HG02763 (cell line): ENCODE results near the gene PPM1E.

Experiments used
- ATAC-seq: cut with Tn5 transposase; IDR thresholded peaks from one replicate; pipeline ENCODE4 v1.9.1; 2021; ENCODE audit warnings: mild to moderate bottlenecking, moderate library complexity; ENCODE audit not compliant: unreplicated experiment

The PPM1E gene

DNA sequence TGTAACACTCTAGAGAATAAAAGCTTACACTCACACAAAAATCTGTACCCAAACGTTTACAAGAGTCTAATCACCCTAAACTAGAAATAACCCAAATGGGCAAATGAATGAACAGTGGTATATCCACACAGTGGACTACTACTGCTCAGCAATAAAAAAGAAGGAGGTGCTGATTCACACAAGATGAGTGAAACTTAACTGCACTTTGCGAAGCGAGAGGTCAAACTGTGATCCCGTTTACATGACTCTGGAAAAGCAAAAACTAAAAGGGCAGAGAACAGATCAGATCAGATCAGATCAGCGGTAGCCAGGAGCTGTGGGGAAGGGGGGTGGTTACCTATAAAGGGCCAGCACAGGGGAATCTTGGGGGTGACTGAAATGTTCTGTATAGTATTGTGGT is 237.7 kb downstream of the PPM1E start:
- no peak for ATAC-seq

DNA sequence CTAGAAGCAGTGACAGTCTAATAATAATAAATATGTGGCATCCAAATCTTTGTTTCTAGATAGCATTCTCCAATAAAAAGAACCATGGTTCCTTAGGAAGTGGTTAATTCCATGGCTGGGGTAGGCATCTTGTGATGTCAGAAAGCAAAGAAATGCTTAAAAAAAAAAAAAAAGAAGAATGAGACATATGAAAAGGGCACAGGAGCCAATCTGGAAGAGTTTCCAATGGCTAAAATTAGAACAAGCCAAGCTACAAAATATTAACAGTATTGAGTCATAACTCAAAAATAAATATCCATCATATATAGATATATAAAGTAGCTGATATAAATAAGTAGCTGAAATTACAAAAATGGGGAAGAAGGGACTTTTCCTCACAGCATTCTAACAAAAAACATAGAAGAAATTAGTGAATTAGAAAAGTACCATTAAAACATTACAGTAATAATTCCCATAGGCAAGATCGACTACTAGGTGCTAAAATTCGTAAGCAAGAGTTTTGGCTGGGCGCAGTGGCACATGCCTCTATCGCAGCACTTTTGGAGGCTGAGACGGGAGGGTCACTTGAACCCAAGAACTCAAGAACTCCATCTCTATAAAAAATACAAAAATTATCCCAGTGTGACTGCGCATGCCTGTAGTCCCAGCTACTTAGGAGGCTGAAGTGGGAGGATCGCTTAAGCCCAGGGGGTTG is 239.7 kb downstream of the PPM1E start:
- ATAC-seq: no peak

- ATAC-seq: no peak
Measured at GRCh38 chr17:58996968-58997367, 241.3 kb downstream of the PPM1E start.

DNA sequence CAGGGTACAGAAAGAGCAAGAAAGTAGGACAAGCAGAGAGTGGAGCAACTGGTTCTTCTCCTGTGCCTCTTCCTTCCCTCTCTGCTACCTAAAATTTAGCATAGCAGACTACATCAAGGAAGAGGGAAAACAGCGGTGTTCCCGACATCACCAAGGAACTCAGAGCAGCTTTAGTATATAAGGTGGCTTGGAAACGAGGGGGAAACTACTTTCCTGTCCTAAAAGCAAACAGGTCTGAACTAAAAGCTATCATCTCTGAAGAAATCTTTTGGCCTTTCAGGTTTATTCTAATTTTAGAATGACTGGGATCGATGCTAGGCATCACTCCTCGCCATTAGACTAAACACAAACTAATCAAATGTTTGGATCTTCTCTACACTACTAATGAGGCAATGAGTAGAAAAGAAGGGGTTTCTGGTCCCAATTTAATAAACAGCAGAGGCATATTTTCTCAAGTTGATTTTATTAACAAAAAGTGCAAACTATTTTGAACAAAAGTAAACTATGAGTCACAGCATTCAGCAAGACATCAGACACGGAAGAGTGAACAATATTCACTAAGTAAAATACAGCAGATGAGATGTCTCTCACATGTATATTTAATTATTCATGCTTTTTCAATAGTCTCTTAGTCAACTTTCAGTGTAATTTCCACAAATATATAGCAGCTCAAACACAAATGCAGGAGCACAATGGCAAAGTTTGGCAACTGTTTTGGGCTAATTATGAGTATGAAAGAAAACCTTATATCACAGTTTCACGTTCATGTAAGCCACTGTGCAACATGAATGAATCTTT is 242.3 kb downstream of the PPM1E start:
- ATAC-seq: no peak

GRCh38 chr17:58998871-58999270 is 243.2 kb downstream of the PPM1E start:
- ATAC-seq: no peak

GRCh38 chr17:58999500-58999899 is 243.8 kb downstream of the PPM1E start:
- no peak for ATAC-seq

GRCh38 chr17:59000022-59000421 is 244.4 kb downstream of the PPM1E start:
- no peak for ATAC-seq

- ATAC-seq: peak; percentile 90
Measured at GRCh38 chr17:59001158-59001814, 245.6 kb downstream of the PPM1E start.

DNA sequence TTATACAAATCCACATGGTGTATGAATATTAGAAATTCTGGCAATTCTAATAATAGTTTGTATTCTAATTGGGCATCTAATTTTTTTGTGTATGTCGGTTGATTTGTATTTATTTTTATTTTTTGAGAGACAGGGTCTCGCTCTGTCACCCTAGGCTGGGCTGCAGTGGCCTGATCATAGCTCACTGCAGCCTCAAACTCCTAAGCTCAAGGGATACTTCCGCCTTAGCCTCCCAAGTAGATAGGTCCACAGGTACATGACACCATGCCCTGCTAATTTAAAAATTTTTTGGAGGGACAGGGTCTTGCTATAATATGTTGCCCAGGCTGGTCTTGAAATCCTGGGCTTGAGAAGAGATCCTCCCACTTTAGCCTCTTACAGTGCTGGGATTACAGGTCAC is 246.5 kb downstream of the PPM1E start:
- no peak for ATAC-seq

DNA sequence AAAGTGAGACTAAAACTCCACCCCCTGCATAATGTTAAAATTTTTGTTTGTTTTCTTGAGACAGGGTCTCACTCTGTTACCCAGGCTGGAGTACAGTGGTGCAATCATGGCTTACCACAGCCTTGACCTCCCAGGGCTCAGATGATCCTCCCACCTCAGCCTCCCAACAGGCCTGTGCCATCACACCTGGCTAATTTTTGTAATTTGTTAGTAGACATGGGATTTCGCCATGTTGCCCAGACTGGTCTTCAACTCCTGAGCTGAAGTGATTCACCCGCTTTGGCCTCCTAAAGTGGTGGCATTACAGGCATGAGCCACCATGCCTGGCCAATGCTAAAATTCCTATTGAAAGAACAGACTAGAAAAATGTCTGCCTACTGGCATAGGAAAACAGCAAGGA is 247.2 kb downstream of the PPM1E start:
- ATAC-seq: no peak

GRCh38 chr17:59003860-59004259 is 248.2 kb downstream of the PPM1E start:
- ATAC-seq: no peak

DNA sequence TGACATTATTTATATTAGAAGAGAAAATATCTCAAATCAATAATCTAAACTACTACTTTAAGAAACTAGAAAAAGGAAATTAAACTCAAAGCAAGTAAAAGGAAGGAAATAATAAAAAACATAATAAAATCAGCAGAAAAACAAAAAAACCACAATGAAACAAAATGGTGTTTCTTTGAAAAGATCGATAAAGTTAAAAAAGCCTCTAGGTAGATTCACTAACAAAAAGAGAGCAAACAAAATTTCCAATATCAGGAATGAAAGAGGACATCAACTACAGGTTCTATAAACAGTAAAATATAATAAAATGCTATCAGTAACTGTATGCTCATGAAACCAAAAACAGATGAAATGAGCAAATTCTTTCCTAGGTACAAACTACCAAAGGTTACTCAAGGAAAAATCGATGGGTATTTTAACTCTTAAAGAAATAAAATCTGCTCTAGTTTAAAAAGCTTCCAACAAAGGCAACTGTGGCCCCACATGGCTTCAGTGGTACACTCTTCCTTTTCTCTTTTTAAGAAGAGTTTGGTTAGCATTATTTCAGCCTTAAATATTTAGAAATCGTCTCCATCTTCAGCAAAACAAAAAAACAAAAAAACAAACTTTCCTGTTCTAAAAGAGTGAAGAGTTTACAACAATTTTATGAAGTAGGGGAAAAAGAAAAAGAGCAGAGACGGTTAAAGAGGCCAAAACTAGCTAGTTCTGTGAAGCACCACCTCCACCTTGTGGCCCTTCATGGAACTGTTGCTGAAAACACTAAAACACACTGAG is 248.9 kb downstream of the PPM1E start:
- no peak for ATAC-seq

GRCh38 chr17:59007995-59008394 is 252.3 kb downstream of the PPM1E start:
- no peak for ATAC-seq

- no peak for ATAC-seq
Measured at GRCh38 chr17:59008737-59009136, 253.1 kb downstream of the PPM1E start.

GRCh38 chr17:59010026-59010425 is 254.4 kb downstream of the PPM1E start:
- no peak for ATAC-seq

- no peak for ATAC-seq
Measured at GRCh38 chr17:59011975-59012374, 256.3 kb downstream of the PPM1E start.

GRCh38 chr17:59018019-59018418 is 262.4 kb downstream of the PPM1E start:
- ATAC-seq: no peak

DNA sequence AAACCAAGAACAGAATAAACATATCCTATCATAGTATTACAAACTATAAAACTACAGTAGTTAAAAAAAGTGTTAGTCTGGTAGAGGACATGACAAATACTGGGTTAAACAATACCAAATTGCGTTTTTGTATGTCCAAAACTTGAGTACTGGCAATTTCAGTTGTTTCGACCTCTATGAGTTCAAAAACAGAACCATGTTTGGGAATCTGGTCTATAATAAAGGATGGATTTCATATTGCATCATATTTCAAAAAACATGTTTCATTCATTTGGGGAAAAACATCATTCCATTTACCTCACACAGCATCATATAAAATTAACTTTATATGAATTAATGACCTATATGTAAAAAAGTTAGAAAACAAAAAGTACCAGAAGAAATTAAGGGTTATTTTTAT is 269.3 kb downstream of the PPM1E start:
- ATAC-seq: no peak

- no peak for ATAC-seq
Measured at GRCh38 chr17:59026176-59026939, 270.7 kb downstream of the PPM1E start.

GRCh38 chr17:59027750-59028149 is 272.1 kb downstream of the PPM1E start:
- no peak for ATAC-seq
